ENCODE measurements around the gene MYO15A.

- TF ChIP-seq CTCF (conservative IDR thresholded peaks at IDR 0.05; ENCODE audit: low read depth in 2 of 2) (peak; percentile 66 to 72), EZH2 (IDR thresholded peaks at IDR 0.05; ENCODE audit: low read depth, unreplicated experiment) (no peak), EZH2phosphoT487 (IDR thresholded peaks at IDR 0.05; ENCODE audit: unreplicated experiment) (no peak), POLR2AphosphoS5 (IDR thresholded peaks at IDR 0.05; ENCODE audit: low read depth) (no peak), CREB1 (CRISPR knock-in tag; IDR thresholded peaks at IDR 0.05; ENCODE audit: low read depth) (no peak), JUNB (IDR thresholded peaks at IDR 0.05; ENCODE audit: unreplicated experiment) (no peak), REST (IDR thresholded peaks at IDR 0.05; ENCODE audit: unreplicated experiment) (no peak), STAT1 (IDR thresholded peaks at IDR 0.05; ENCODE audit: unreplicated experiment) (no peak), ZNF331 (CRISPR knock-in tag; IDR thresholded peaks at IDR 0.05; ENCODE audit: low read depth) (no peak), NANOG (IDR thresholded peaks at IDR 0.05; ENCODE audit: borderline replicate concordance) (no peak), ETS1 (IDR thresholded peaks at IDR 0.05) (no peak)
- TF ChIP-seq, protein P1, sequence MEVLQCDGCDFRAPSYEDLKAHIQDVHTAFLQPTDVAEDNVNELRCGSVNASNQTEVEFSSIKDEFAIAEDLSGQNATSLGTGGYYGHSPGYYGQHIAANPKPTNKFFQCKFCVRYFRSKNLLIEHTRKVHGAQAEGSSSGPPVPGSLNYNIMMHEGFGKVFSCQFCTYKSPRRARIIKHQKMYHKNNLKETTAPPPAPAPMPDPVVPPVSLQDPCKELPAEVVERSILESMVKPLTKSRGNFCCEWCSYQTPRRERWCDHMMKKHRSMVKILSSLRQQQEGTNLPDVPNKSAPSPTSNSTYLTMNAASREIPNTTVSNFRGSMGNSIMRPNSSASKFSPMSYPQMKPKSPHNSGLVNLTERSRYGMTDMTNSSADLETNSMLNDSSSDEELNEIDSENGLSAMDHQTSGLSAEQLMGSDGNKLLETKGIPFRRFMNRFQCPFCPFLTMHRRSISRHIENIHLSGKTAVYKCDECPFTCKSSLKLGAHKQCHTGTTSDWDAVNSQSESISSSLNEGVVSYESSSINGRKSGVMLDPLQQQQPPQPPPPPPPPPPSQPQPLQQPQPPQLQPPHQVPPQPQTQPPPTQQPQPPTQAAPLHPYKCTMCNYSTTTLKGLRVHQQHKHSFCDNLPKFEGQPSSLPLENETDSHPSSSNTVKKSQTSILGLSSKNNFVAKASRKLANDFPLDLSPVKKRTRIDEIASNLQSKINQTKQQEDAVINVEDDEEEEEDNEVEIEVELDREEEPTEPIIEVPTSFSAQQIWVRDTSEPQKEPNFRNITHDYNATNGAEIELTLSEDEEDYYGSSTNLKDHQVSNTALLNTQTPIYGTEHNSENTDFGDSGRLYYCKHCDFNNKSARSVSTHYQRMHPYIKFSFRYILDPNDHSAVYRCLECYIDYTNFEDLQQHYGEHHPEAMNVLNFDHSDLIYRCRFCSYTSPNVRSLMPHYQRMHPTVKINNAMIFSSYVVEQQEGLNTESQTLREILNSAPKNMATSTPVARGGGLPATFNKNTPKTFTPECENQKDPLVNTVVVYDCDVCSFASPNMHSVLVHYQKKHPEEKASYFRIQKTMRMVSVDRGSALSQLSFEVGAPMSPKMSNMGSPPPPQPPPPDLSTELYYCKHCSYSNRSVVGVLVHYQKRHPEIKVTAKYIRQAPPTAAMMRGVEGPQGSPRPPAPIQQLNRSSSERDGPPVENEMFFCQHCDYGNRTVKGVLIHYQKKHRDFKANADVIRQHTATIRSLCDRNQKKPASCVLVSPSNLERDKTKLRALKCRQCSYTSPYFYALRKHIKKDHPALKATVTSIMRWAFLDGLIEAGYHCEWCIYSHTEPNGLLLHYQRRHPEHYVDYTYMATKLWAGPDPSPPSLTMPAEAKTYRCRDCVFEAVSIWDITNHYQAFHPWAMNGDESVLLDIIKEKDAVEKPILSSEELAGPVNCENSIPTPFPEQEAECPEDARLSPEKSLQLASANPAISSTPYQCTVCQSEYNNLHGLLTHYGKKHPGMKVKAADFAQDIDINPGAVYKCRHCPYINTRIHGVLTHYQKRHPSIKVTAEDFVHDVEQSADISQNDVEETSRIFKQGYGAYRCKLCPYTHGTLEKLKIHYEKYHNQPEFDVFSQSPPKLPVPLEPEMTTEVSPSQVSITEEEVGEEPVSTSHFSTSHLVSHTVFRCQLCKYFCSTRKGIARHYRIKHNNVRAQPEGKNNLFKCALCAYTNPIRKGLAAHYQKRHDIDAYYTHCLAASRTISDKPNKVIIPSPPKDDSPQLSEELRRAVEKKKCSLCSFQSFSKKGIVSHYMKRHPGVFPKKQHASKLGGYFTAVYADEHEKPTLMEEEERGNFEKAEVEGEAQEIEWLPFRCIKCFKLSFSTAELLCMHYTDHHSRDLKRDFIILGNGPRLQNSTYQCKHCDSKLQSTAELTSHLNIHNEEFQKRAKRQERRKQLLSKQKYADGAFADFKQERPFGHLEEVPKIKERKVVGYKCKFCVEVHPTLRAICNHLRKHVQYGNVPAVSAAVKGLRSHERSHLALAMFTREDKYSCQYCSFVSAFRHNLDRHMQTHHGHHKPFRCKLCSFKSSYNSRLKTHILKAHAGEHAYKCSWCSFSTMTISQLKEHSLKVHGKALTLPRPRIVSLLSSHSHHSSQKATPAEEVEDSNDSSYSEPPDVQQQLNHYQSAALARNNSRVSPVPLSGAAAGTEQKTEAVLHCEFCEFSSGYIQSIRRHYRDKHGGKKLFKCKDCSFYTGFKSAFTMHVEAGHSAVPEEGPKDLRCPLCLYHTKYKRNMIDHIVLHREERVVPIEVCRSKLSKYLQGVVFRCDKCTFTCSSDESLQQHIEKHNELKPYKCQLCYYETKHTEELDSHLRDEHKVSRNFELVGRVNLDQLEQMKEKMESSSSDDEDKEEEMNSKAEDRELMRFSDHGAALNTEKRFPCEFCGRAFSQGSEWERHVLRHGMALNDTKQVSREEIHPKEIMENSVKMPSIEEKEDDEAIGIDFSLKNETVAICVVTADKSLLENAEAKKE (CRISPR knock-in tag; IDR thresholded peaks at IDR 0.05), result no peak
Measured at GRCh38 chr17:18093616-18094408, 14.7 kb upstream of the MYO15A start.

Data from GM23338 (cell line).